ENCODE measurements around the gene C2CD3.
"Not testable (repeated sequence)": the region's sequence is repeated elsewhere in the genome, so short reads cannot be mapped to it uniquely, and the experiment has no call there.

C2CD3 gene

GRCh38 chr11:74102321-74102720, 68.5 kb downstream of the C2CD3 start:
- no peak for DNase-seq

GRCh38 chr11:74100735-74101134, 70.1 kb downstream of the C2CD3 start:
- no peak for DNase-seq

- DNase-seq, result no peak
These were observed 70.6 kb downstream of the C2CD3 start for GRCh38 chr11:74100231-74100630.

- no peak for DNase-seq
These were observed 73.0 kb downstream of the C2CD3 start for GRCh38 chr11:74097686-74098237.

GRCh38 chr11:74094393-74094792, 76.4 kb downstream of the C2CD3 start:
- DNase-seq, result no peak

GRCh38 chr11:74092425-74092824, 78.4 kb downstream of the C2CD3 start:
- no peak for DNase-seq

- no peak for DNase-seq
These were observed 79.3 kb downstream of the C2CD3 start for GRCh38 chr11:74091549-74091948.

- DNase-seq, result no peak
These were observed 80.1 kb downstream of the C2CD3 start for GRCh38 chr11:74090701-74091100.

GRCh38 chr11:74086242-74086884, 84.4 kb downstream of the C2CD3 start:
- no peak for DNase-seq

- no peak for DNase-seq
These were observed 85.3 kb downstream of the C2CD3 start for GRCh38 chr11:74085542-74085892.

GRCh38 chr11:74084796-74085541, 85.8 kb downstream of the C2CD3 start:
- DNase-seq, result no peak

- DNase-seq, result not testable (repeated sequence)
These were observed 86.9 kb downstream of the C2CD3 start for GRCh38 chr11:74083927-74084326.

- DNase-seq, result no peak
These were observed 89.4 kb downstream of the C2CD3 start for GRCh38 chr11:74081428-74081827.

- DNase-seq, result no peak
These were observed 93.6 kb downstream of the C2CD3 start for GRCh38 chr11:74077193-74077592.

- DNase-seq, result no peak
These were observed 98.1 kb downstream of the C2CD3 start for GRCh38 chr11:74072721-74073120.

- DNase-seq, result no peak
These were observed 98.5 kb downstream of the C2CD3 start for GRCh38 chr11:74072286-74072685.

- DNase-seq, result no peak
These were observed 99.9 kb downstream of the C2CD3 start for GRCh38 chr11:74070723-74071492.

GRCh38 chr11:74069146-74070046, 101.4 kb downstream of the C2CD3 start:
- DNase-seq, result no peak

- DNase-seq, result not testable (repeated sequence)
These were observed 104.1 kb downstream of the C2CD3 start for GRCh38 chr11:74066663-74067062.

GRCh38 chr11:74065534-74065933, 105.3 kb downstream of the C2CD3 start:
- DNase-seq, result not testable (repeated sequence)

- not testable (repeated sequence) for DNase-seq
These were observed 107.2 kb downstream of the C2CD3 start for GRCh38 chr11:74063628-74064027.

GRCh38 chr11:74061599-74061998, 109.2 kb downstream of the C2CD3 start:
- DNase-seq, result not testable (repeated sequence)

Measured in NCI-H1694 (cell line).